T-helper 2 cell treated with Interferon-gamma antibody and Interleukin-4, amounts not matched to agents 5 μg/mL and 100 μg/mL, for 36 hours (primary cell): ENCODE measurements around the gene CCDC34.

Experiments used
- DNase-seq: peaks from one replicate; pipeline ENCODE4 v3.0.0; 2021; ENCODE audit warnings: low spot score
- H3K27ac Mint-ChIP-seq: one replicate; pipeline ENCODE4 v1.8.0; 2021; ENCODE audit warnings: mild to moderate bottlenecking, mixed read lengths
- H3K27me3 Mint-ChIP-seq: one replicate; pipeline ENCODE4 v1.8.0; 2021; ENCODE audit warnings: low read depth, mixed read lengths
- H3K36me3 Mint-ChIP-seq: one replicate; pipeline ENCODE4 v1.8.0; 2021; ENCODE audit warnings: low read depth, mixed read lengths
- H3K4me1 Mint-ChIP-seq: one replicate; pipeline ENCODE4 v1.8.0; 2021; ENCODE audit warnings: low read depth, mixed read lengths
- H3K4me3 Mint-ChIP-seq: one replicate; pipeline ENCODE4 v1.8.0; 2022; ENCODE audit warnings: mild to moderate bottlenecking, moderate library complexity, mixed read lengths
- H3K9me3 Mint-ChIP-seq: one replicate; pipeline ENCODE4 v1.8.0; 2021; ENCODE audit warnings: mixed read lengths

CCDC34 gene

DNA sequence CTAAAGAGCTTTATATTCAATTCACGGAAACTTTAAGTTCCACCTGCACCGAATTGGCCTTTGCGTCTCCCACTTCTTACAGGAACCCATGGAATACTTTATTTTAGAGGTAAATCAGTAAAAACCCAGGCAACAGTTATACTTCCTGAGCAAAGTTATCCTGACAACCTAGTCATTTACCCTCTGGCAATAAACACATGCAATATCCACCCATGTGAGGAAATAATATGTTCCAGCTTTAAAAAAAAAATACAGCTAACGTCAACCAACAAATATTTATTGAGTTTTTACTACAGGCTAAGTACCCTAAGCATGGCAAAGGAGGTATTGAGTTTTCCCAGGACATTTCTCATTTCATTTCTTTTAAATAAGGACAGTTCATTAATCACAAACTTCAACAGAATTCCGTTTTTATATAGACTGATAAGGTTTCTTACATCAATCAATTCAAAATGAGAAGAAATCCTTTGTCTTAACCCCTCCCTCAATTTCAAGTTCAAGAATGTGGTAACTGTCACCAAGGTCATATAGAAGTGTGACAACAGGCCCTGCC, 38.3 kb upstream of the CCDC34 start:
- Mint-ChIP-seq H3K4me3 (no peak overlapping the region), H3K27ac (no peak overlapping the region), H3K4me1 (no peaks in the 10 kb centered on the region), H3K9me3 (no peaks in the 10 kb centered on the region), H3K36me3 (no peaks in the 10 kb centered on the region), H3K27me3 (peaks cover 13% of the 10 kb centered on the region)
- no peak for DNase-seq

DNA sequence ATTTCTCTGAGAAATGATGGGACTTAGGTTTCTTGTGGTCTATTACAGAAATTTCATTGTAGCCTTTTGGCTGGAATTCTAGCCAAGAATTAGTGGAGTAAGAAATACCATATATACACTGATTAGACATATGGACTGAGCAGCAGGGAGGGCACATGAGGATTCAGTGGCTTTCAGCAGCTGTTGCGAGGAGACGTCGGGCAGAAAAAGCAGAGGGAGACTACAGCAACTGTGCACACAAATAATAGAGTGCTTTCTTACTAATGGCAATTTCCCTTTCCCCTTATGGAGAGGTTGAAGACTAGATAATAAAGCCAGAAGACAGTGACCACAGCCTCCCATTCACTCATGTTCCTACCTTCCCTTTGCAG, 35.4 kb upstream of the CCDC34 start:
- H3K4me3 Mint-ChIP-seq = no peak overlapping the region
- no peaks in the 10 kb centered on the region for H3K36me3 Mint-ChIP-seq
- peaks cover 17% of the 10 kb centered on the region for H3K27me3 Mint-ChIP-seq
- H3K4me1 Mint-ChIP-seq = peaks cover 2% of the 10 kb centered on the region
- DNase-seq = no peak
- H3K27ac Mint-ChIP-seq = no peak overlapping the region
- no peaks in the 10 kb centered on the region for H3K9me3 Mint-ChIP-seq

DNA sequence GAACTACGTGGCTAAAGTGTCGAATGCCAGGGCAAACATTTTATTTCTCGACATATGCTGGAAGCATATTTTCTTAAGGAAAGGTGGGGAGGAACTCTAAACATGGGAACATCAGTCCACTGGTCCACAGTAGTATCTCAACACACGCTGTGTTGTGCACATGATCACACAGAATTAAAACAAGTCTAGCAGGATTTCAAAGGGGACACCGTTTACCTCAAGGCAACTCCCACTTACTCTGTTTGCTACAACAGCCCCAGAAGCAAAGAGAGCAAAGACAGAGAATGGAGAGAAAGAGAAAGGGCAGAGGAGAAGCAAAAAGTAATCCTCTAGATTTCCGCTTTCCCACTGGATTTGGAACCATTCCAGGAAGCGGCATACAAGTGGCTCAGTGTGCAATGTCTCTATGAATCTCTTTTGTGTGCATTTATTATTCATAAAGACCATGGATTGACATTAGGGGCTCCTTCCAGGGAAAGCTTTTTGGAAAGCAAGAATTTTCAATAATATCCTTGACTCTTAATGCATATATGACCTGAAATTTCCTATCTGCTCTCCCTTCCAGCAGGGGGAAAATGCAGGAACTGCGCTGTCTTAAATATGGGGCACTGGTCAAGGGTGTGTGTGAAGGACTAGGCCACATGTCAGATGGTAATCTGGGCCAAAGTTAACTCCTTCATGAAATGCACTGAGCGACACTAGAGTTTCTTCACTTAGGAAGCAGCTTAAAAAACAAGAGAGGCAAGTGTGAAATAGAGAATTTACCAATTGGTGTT, 34.8 kb upstream of the CCDC34 start:
- Mint-ChIP-seq H3K9me3 (no peaks in the 10 kb centered on the region), H3K36me3 (no peaks in the 10 kb centered on the region), H3K27me3 (peaks cover 20% of the 10 kb centered on the region), H3K4me1 (peaks cover 2% of the 10 kb centered on the region), H3K27ac (no peak overlapping the region), H3K4me3 (no peak overlapping the region)
- DNase-seq = no peak

DNA sequence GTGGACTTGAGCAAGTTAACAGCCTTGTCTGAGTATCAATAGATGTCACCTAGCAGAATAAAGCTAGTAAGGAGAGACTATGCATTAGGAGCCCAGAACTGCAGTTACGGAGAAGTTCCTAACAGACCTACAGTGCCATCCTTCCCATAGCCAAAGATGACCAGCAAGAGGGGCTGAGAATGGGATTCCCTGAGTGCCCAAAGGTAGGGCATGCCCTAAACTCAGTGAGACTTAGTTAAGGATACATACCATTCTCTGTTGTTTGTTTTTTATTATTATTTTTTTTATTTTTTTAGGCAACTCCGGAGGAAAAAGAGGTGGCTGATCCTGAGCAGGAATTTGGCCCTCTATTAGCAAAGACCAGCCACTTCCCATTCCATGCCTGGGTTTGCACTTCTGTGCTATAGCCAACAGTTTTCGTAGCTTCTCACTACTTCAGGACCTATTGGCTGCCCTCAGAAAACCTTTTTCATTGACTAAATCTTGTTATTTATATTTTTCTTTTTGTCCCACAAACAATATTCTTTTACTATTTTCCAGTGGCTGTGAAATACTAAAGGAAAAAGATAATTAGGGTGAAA, 33.3 kb upstream of the CCDC34 start:
- peaks cover 29% of the 10 kb centered on the region for H3K27me3 Mint-ChIP-seq
- H3K4me3 Mint-ChIP-seq = no peak overlapping the region
- H3K36me3 Mint-ChIP-seq = no peaks in the 10 kb centered on the region
- H3K27ac Mint-ChIP-seq = no peak overlapping the region
- DNase-seq = no peak
- H3K4me1 Mint-ChIP-seq = peaks cover 2% of the 10 kb centered on the region
- no peaks in the 10 kb centered on the region for H3K9me3 Mint-ChIP-seq

DNA sequence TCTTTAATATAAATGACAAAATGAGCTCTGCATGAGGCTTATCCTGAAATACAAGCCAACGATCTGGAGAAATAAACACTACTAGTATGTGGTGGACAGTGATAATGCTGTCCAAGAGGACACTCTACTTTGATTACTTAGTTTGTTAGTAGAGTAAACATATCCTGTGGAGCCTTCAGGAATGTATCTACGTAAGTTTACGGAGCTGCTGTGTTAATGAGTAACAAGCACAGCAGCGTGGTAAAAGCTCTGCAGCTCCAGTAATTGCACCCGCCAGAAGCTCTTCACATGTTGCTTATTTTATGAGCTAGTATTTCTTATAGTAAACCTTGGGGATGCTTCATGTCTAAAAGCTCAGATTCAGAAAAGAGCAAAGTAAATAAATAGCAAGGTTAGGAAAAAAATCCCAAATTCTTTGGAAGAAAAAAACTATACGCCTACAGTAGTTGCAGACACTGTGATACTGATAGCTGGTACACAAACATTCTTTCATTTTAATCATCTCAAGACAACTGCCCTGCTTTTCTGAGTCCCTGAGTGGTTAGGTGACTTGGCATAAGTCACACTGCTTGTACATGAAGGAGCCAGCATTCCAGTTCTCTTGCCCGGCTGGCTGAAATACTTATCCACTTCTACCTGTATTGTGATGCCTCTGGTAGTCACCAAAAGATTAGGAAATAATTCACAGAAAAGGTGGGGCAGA, 32.7 kb upstream of the CCDC34 start:
- Mint-ChIP-seq H3K9me3 (no peaks in the 10 kb centered on the region), H3K4me1 (peaks cover 2% of the 10 kb centered on the region), H3K27ac (no peak overlapping the region), H3K36me3 (no peaks in the 10 kb centered on the region), H3K27me3 (peaks cover 30% of the 10 kb centered on the region), H3K4me3 (no peak overlapping the region)
- no peak for DNase-seq

DNA sequence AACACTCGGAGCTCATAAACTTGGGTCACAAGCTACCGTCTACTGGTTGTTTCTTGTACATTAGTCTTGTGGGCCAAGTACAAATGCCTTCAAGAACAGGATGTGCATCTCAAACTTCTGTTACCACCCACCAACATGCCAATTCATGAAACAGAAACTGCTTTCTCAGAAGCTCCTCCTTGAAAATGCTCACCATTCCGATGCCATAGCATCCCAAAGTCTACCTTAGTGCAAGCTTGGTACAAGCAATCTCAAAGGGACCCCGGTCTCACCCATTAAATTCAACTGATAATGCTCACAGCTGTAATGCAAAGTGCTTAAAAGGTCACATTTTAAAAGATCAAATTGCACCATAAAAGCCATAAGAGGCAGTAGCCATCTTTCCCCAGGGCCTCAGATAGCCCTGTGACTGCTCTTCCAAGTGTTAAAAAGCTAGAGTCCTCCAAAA, 31.8 kb upstream of the CCDC34 start:
- Mint-ChIP-seq H3K4me3 (no peak overlapping the region), H3K4me1 (peaks cover 2% of the 10 kb centered on the region), H3K27me3 (peaks cover 30% of the 10 kb centered on the region), H3K27ac (no peak overlapping the region), H3K36me3 (no peaks in the 10 kb centered on the region), H3K9me3 (no peaks in the 10 kb centered on the region)
- DNase-seq = no peak

DNA sequence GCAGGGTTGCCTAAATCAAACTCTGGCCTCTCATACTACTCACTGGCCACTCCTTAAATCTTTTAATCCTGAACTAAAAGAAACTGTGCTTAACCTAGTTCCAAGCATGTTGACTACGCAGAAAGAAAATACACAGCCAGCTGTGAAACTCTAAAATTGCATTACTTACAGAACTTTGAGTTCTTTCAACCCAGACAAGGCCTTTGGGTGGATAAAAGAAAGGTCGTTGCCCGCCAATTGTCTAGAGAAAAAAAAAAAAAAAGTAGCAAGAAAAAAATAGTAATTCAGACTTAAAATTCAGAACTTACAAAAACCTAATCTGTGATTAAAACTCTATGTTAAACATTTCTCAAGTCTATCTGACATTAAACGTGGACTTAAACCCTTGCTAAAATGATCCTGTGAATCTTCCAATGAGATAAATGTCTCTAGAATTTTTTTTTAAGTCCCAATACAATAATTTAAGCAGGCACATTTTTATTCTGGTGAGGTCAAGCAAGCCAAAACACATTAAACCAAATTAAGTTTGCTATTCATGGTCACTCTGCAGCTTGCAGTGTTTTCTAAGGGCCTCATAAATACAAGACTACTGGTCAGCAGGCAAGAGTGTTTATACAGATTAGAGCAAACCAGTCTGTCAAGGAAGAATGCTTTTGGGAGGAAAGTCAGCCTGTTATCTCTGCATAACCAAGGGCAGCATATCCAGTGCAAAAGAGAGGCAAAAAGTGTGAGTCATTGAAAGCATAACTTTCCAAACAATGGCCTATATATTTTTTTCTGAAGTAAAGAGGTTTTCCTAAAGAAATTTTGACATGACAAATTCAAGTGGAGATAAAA, 29.5 kb upstream of the CCDC34 start:
- H3K27me3 Mint-ChIP-seq = peaks cover 30% of the 10 kb centered on the region
- DNase-seq = no peak
- H3K4me3 Mint-ChIP-seq = no peak overlapping the region
- H3K27ac Mint-ChIP-seq = no peak overlapping the region
- no peaks in the 10 kb centered on the region for H3K36me3 Mint-ChIP-seq
- peaks cover 9% of the 10 kb centered on the region for H3K4me1 Mint-ChIP-seq
- H3K9me3 Mint-ChIP-seq = no peaks in the 10 kb centered on the region

DNA sequence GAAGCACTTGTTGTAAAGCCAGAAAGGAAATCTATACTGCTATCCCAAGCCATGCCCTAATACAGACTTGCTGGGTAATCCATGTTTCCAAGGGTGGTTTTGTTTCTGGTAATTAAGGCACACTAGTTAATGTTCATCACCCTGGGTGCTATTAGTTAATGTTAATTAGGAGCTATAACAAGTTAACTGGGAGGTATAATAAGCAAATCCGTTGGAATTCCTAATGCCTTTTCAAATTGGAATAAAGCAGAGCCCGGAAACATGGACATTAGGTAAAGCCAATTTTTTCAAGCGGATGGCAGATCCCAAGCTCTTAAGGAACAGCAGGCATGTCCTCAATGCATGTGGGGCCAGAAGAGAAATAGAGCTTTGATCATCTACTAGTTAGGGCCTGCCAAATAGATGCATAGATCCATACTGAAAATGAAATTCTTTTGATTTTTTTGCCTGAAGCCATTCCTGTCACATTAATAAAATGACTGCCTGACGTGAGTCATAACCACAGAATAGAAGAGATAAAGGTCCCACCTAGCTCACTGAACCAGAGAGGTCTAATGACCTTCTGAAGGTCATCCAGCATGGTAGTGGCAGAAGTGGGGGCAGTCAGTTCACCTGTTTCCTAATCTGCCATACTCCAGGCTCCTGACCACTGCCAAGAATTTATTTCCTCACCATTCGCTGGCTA, 28.5 kb upstream of the CCDC34 start:
- H3K27ac Mint-ChIP-seq = no peak overlapping the region
- H3K27me3 Mint-ChIP-seq = peaks cover 28% of the 10 kb centered on the region
- no peak overlapping the region for H3K4me3 Mint-ChIP-seq
- peaks cover 13% of the 10 kb centered on the region for H3K4me1 Mint-ChIP-seq
- no peaks in the 10 kb centered on the region for H3K9me3 Mint-ChIP-seq
- no peaks in the 10 kb centered on the region for H3K36me3 Mint-ChIP-seq
- no peak for DNase-seq

DNA sequence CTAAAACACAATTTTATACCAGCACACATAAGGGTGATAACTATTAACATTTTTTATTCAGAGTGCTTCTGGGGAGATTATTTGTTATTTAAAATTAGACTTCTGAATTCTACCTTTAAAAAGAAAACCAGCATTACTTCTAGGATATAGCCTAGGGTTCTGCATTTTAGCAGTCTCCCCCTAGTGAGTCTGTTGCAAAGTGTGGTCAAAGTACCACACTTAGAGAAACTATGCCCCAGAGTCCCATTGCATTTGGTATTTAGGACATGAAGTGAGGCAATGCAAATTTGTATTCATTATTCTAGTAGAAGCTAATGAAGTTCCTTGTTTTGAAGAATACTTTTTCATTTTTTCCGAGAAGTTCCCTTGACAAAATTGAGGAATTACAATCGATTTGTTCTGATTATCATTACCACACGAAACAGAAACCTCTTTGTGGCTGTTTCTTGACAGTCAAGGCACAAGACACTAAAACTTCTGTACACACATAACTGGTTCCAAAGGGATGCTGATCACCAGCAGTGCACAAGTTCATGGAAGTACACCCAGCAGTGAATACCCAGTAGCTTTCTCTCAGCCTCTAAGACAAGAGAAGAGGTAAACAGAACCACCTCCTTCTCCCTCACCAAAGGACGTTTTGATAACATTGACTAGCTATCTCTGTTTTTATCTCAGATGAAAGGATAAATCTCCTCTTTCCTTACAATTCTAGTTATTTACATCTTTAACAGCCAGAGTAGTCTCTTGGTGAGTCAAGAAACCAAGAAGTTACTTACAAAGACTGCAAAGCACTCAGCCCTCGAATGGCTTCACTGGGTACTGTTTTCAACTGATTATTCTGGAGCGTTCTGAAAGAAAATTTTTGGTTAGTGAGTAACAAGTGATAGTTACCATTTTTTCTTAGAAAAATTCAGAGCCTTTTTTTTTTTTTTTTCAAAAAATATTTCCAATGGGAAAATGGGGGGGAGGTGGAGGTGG, 27.6 kb upstream of the CCDC34 start:
- Mint-ChIP-seq H3K9me3 (no peaks in the 10 kb centered on the region), H3K4me3 (no peak overlapping the region), H3K4me1 (peaks cover 13% of the 10 kb centered on the region), H3K27ac (no peak overlapping the region), H3K36me3 (no peaks in the 10 kb centered on the region), H3K27me3 (peaks cover 32% of the 10 kb centered on the region)
- no peak for DNase-seq

DNA sequence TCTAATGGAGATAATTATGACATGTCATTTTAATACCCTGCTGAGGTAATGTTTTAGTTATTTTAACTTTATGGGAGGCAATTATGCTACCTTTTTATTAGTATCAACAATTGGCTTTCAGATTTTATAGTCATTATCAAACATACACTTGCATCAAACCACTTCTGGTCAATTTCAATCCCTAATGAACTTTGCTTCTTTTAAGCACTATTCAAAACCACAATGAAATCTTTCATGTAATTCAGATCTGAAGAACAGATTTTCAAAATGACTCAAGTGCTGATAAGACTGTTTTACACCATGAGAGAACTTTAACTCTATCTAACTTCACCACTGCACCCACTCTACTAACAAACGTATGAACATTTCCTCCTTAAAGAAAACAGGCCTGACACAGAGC, 25.9 kb upstream of the CCDC34 start:
- Mint-ChIP-seq H3K27ac (no peak overlapping the region), H3K4me3 (peak overlapping the region; percentile 0), H3K9me3 (no peaks in the 10 kb centered on the region), H3K4me1 (peaks cover 11% of the 10 kb centered on the region), H3K27me3 (peaks cover 33% of the 10 kb centered on the region), H3K36me3 (no peaks in the 10 kb centered on the region)
- DNase-seq = no peak

DNA sequence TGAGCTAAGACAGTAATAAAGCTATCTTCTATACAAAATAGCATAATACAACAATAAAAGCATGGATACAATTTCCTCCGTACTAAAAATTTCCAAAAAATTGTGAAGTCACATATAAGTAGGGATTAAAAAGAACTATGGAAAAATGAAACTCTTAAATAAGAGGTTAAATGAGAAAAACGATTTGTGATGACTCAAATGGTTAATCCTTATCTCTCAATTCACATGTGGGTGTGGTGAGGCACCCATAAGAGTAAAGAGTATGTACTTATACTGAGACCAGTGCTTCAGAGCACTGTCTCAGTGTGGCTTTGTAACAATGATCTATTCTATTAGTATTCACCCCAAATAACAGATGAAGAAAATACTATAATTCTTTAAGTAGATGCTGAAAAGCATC, 25.0 kb upstream of the CCDC34 start:
- H3K27ac Mint-ChIP-seq = no peak overlapping the region
- H3K4me3 Mint-ChIP-seq = no peak overlapping the region
- H3K36me3 Mint-ChIP-seq = no peaks in the 10 kb centered on the region
- peak; percentile 8 for DNase-seq
- H3K27me3 Mint-ChIP-seq = peaks cover 35% of the 10 kb centered on the region
- H3K9me3 Mint-ChIP-seq = no peaks in the 10 kb centered on the region
- peaks cover 11% of the 10 kb centered on the region for H3K4me1 Mint-ChIP-seq

DNA sequence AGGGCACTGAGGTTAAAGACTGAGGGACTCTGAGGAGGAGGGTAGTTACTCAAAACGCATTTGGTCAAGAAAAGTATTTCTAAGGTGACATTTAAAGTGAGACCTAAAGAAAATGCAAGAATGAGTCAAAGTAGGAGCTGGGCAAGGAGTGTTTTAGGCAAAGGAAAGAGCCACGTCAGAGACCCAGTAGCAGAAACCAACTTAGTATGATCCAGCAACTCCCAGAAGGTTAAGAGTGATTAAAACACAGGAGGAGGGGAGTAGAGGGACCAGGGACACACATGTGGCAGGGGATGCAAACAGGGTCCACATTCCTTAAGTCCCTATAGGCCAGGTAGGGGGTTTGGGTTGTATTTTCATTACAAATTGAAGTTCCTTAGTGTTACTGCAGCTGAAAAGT, 24.3 kb upstream of the CCDC34 start:
- DNase-seq = peak; percentile 5
- peaks cover 11% of the 10 kb centered on the region for H3K4me1 Mint-ChIP-seq
- H3K27me3 Mint-ChIP-seq = peaks cover 30% of the 10 kb centered on the region
- no peaks in the 10 kb centered on the region for H3K9me3 Mint-ChIP-seq
- H3K4me3 Mint-ChIP-seq = no peak overlapping the region
- no peaks in the 10 kb centered on the region for H3K36me3 Mint-ChIP-seq
- peak overlapping the region; percentile 15 for H3K27ac Mint-ChIP-seq
